Motor neuron (in vitro differentiated cells): ENCODE data around the gene OTOG. TPM values are rescaled to one million over a fixed set of nuclear protein-coding genes. Genes with fewer than 3 reads are reported as not detected.

Source experiments
- ATAC-seq, 8 experiments: fragments of 200-7000 bp; cut with Tn5 transposase; replicated peaks in 6 of 8; 2 replicates each; pipeline ENCODE4 v1.8.0; 2021; ENCODE audit warnings: mild to moderate bottlenecking in 8 of 8, moderate library complexity in 8 of 8
- H3K27ac ChIP-seq, 2 donors: fragments of 250-450 bp; sonication (Bioruptor Pico); 2 replicates each; pipeline ENCODE4 v1.9.0; 2021; ENCODE audit warnings: antibody characterized with exemption in 2 of 2, mild to moderate bottlenecking in 2 of 2, moderate library complexity in 1 of 2
- H3K4me1 ChIP-seq, 2 donors: fragments of 250-450 bp; sonication (Bioruptor Pico); replicated peaks in 1 of 2; 2 replicates each; pipeline ENCODE4 v1.6.1; 2021; ENCODE audit warnings: antibody characterized with exemption in 2 of 2, mild to moderate bottlenecking in 2 of 2, moderate library complexity in 1 of 2
- H3K4me3 ChIP-seq, 5 donors: fragments of 250-450 bp; sonication (Bioruptor Pico); 2 replicates each; pipeline ENCODE4 v1.9.0; 2021; ENCODE audit warnings: antibody characterized with exemption in 5 of 5, mild to moderate bottlenecking in 5 of 5, moderate library complexity in 4 of 5
- WGBS, 10 experiments: fragments of 450-650 bp; shearing (Covaris generic); methylation state at CpG; one replicate each; pipeline ENCODE4 v1.0.0; 2022; 5-methylcytosine and 5-hydroxymethylcytosine counted together
- in situ Hi-C, 9 experiments: fragments of 400-800 bp; cut with MboI; loops; one replicate each; pipeline ENCODE4 v1.15.0; 2021; ENCODE audit warnings: low sequenced_read_pairs in 9 of 9, low pct_unique_long_range_greater_than_20kb in 2 of 9; ENCODE audit not compliant: unreplicated experiment in 9 of 9
- total RNA-seq, 8 experiments: library from RNA; unstranded; fragments of 300-600 nt; gene quantifications; 2 replicates each; pipeline versions ENCODE4 v1.2.3 to v1.2.4, GENCODE V29; 2022

Gene OTOG
- total RNA-seq, 8 experiments from 2014 or later = 0.09 to 0.49 (median 0.14) TPM; not detected in 2

DNA sequence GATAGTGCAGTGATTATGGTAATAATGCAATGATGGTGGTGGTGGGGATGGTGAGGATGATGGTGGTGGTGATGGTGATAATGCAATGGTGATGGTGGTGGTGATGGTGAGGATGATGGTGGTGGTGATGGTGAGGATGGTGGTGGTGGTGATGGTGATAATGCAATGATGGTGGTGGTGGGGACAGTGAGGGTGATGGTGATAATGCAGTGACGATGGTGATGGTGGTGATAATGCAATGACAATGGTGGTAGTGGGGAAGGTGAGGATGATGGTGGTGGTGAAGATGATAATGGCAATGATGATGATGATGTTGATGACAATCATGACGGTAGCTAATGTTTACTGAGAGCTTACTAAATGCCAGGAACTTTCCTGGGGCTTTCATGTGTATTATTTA, 92.7 kb downstream of the OTOG start:
- ATAC-seq = no peak
- no peak overlapping the region for H3K4me3 ChIP-seq
- H3K27ac ChIP-seq = no peak overlapping the region
- in situ Hi-C loops = no loop called here
- WGBS, 10 experiments = 8 to 88% (median 49%) methylated on average over 1 to 2 of the region's 2 CpGs; no CpG with 5 or more reads in 2 of the 10 experiments
- no peaks in the 10 kb centered on the region for H3K4me1 ChIP-seq

DNA sequence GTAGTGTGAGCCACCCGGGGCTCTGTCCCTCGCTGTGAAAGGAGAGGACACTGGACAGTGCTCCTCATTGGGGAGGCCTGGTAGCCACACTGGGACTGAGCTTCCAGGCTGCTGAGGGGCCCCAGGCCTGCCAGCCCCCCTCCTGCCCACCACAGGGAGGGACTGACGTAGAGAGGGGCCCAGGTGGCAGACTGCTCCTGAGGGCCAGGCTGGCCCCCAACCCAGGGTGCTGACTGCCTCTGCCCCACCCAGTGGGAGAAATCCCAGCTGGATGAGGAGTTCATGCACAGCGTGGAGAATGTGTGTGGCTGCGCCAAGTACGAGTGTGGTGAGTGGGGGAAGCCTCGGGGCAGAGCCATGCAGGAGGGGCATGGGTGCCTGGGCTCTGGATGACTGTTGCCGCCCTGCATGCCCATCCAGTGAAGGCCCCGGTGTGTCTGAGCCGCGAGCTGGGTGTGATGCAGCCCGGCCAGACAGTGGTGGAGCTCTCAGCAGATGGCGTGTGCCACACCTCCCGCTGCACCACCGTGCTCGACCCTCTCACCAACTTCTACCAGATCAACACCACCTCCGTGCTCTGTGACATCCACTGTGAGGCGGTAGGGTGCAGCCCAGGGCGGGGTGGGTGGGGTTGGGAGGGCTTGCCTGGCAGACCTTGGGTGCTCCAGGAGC, 93.6 kb downstream of the OTOG start:
- WGBS, 10 experiments = 8 to 58% (median 40%) methylated on average over 2 to 5 of the region's 19 CpGs; no CpG with 5 or more reads in 7 of the 10 experiments
- H3K27ac ChIP-seq = no peak overlapping the region
- in situ Hi-C loops = no loop called here
- no peak for ATAC-seq
- H3K4me1 ChIP-seq = no peaks in the 10 kb centered on the region
- no peak overlapping the region for H3K4me3 ChIP-seq

DNA sequence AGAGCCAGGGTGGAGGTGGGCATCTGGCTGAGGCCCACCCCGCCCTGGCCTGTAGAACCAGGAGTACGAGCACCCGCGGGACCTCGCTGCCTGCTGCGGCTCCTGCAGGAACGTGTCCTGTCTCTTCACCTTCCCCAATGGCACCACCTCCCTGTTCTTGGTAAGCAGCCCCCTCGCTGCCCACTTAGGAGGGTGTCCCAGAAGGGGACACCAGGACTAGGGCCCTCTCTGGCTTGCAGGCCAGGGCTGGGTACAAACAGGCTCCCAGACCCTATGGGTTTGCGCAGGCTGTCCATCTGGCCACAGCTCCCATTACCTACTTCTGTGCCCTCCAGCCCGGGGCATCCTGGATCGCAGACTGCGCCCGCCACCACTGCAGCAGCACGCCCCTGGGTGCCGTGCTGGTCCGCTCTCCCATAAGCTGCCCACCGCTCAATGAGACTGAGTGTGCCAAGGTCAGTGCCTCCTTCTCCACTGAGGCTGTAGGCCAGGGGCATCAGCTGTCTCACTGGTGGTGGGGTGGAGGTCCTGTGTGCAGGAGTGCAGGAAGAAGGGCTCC, 94.8 kb downstream of the OTOG start:
- no peak overlapping the region for H3K4me3 ChIP-seq
- no peak overlapping the region for H3K27ac ChIP-seq
- WGBS, 10 experiments = 37 to 92% (median 64%) methylated on average over 1 to 8 of the region's 17 CpGs; no CpG with 5 or more reads in 4 of the 10 experiments
- ATAC-seq = no peak
- H3K4me1 ChIP-seq = no peaks in the 10 kb centered on the region
- in situ Hi-C loops = no loop called here

DNA sequence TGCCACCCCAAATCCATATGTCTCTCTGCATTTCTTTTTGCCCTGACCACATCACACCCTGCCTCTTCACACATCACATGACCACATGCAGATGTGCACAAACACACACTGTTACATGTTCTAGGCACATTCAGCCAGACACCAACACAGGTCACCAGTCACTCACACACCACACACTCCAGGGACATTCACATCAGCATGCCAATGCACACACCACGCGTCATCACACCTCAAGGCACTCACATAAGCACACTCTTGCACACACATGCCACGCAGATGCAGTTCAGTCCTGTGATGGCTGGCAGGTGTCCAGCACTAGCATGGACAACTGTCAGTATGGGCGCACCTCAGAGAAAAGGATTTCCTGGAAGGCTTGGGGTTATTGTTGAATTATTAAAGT, 95.3 kb downstream of the OTOG start:
- ATAC-seq = peak in 2 of 8 experiments; percentile 16 to 33
- WGBS, 10 experiments = 0 to 100% (median 67%) methylated on average over 1 to 2 of the region's 4 CpGs; no CpG with 5 or more reads in 4 of the 10 experiments
- H3K4me3 ChIP-seq = no peak overlapping the region
- in situ Hi-C loops = no loop called here
- no peak overlapping the region for H3K27ac ChIP-seq
- no peaks in the 10 kb centered on the region for H3K4me1 ChIP-seq

DNA sequence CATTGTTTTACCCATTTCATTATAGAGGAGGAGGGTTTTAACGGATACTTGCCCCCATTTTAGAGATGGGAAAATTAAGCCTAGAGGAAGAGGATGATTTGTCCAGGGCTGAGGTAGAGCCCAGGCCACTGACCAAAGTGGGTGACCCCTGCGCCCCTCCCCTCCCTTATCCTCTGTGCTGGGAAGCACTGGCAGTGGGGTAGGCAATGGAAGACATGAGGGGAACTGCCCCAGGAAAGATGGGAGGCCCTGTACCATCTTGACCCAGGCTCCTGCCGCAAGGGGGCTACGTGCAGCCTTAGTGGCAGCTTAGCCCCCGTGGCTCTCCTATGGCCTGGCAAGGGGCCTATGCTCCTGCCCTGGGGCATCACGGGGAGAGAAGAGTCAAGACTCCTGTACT, 95.9 kb downstream of the OTOG start:
- ATAC-seq = no peak
- H3K4me3 ChIP-seq = no peak overlapping the region
- no peak overlapping the region for H3K27ac ChIP-seq
- WGBS, 10 experiments = 48 to 100% (median 80%) methylated on average over 1 to 5 of the region's 6 CpGs; no CpG with 5 or more reads in 3 of the 10 experiments
- H3K4me1 ChIP-seq = no peaks in the 10 kb centered on the region
- in situ Hi-C loops = no loop called here

DNA sequence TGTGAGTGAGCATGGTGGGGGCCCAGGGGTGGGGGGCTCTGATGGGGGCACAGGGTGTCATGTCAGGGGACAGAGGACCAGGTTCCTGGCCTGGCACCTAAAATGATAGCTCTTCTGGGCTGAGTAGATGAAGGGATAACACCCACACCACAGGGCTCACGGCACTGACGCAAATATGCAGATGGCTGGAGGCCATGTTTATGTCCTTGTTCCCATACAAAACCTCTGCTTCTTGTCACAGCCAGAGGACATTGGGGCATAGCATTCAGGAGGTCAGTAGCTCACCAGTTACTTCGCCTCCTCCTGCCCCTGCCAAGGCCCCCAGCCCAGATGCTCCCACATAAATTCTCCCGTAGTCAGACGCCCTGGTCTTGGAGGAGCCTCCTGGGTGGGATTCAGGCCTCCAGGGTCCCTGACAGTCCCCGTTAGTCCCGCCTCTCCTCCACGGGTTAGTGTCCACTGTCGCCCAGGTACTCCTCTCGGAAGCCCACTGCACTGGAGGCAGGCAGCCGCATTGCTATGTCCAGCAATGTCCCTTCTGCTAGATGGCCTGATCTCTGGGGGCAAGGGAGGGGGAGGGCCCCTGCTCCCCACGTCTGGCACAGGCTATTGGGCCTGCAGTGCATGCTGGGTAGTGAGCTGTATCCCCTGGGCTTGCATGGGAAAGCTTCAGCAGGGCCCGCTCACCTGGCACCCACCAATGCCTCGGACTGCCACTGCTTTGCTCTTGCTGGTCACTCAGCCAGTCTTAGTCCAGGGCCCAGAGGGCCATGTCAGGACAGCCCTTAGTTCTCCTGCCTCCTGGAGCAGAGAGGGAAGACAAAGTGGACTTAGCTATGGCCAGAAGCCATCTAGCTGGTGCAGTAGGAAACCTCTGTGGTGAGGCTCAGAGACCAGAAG, 96.7 kb downstream of the OTOG start:
- in situ Hi-C loops = no loop called here
- H3K4me3 ChIP-seq = no peak overlapping the region
- no peaks in the 10 kb centered on the region for H3K4me1 ChIP-seq
- ATAC-seq = no peak
- 23 to 100% (median 50%) methylated on average over 1 to 6 of the region's 14 CpGs; no CpG with 5 or more reads in 5 of the 10 experiments for WGBS, 10 experiments
- no peak overlapping the region for H3K27ac ChIP-seq

DNA sequence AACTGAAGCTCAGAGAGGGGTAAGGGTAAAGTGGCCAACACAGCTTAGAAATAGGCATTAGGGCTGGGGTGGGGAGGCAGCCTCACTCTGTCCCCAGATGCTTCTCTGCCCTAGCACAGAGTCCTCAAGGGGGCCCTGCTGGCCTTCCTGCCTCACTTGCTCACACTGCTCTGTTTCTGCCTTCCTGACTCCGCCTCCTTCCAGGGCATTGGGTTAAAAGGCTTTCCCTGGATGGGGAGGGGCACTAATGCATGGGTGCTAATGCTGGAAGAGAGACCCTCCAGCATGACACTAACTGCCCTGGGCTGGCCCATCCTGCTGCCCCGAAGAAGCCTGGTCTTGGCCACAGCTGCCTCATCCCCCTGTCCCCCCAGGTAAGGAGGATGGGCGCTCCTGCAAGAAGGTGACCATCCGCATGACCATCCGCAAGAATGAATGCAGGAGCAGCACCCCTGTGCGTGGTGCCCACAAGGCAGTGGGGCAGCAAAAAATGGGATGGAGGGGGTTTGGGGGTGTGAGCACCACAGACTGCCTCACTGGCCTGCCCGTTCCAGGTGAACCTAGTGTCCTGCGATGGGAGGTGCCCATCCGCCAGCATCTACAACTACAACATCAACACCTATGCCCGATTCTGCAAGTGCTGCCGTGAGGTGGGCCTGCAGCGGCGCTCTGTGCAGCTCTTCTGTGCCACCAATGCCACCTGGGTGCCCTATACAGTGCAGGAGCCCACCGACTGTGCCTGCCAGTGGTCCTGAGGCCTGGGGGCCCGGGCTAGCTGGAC, 98.3 kb downstream of the OTOG start:
- in situ Hi-C loops = no loop called here
- no peak overlapping the region for H3K27ac ChIP-seq
- no peak for ATAC-seq
- H3K4me3 ChIP-seq = no peak overlapping the region
- WGBS, 10 experiments = 0 to 100% (median 46%) methylated on average over 1 to 2 of the region's 15 CpGs; no CpG with 5 or more reads in 6 of the 10 experiments
- H3K4me1 ChIP-seq = no peaks in the 10 kb centered on the region

DNA sequence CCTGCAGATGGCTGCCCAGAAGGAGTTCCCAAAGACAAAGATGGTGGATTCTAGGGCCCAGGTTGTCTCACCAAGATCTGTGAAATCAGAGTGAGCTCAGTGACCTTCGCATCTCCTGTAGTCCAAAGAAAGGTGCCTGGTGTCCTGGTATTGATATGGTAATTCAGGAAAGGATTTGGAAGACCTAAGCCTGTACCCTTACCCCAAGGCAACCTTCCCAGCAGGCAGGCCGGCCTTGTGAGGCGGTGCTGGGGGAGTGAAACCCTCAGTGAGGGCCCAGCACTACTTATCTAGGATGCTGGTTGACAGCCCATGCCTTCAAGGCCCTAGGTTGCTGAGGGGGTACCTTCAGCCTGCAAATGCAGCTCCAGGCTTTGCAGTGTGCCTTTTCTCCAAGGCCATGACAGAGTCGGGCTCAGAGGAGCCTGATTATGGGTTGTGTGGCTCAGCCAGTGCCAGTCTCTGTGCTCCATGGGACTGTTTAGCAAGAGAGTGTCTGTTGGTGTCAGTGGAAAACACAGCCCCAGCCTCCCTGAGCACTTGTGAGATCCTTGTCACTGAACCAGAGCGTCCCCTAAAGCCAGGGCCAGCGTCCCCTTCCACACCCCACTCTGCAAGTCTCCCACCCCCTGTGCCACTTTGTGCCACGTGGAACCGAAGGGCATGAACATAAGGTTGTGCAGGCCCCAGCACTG, 99.5 kb downstream of the OTOG start:
- Histone ChIP-seq H3K4me3 (no peak overlapping the region), H3K27ac (no peak overlapping the region), H3K4me1 (no peaks in the 10 kb centered on the region)
- 13 to 62% (median 20%) methylated on average over 1 to 7 of the region's 8 CpGs; no CpG with 5 or more reads in 5 of the 10 experiments for WGBS, 10 experiments
- in situ Hi-C loops = no loop called here
- no peak for ATAC-seq

DNA sequence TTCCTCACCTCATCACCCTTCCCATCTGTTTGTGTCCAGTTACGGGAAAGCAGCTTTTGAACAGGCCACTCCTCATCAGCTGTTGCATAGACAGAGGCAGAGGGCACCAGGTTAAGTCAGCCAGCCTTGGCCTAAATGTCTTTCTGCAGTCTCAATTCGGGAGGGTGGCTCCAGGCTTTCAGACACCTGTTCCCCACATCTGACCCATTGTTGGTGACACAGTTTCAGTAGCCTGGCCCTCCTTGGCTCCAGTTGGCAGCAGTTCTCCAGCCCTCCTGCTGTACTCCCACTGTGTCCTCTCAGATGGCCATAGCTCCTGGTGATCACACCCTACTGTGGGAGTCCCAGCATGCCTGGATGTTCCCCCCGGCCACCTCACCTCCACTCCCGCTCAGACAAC, 101.5 kb downstream of the OTOG start:
- no peak overlapping the region for H3K27ac ChIP-seq
- ATAC-seq = no peak

DNA sequence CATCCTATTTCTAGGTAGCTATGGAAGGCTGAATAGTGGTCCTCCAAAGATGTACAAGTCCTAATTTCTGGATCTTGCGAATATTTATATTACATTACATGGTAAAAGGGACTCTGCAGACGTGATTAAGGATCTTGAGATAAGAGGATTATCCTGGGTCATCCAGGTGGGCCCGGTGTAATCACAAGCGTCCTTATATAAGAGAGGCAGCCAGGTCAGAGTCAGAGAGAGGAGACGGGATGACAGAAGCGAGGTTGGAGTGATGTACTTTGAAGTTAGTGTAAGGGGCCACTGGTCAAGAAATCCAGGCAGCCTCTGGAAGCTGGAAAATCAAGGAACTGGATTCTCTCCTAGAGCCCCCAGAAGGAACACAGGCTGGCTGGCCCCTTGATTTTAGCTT, 102.2 kb downstream of the OTOG start:
- no peak for ATAC-seq
- in situ Hi-C loops = no loop called here
- 5 to 100% (median 51%) methylated on average over 1 to 6 of the region's 6 CpGs; no CpG with 5 or more reads in 2 of the 10 experiments for WGBS, 10 experiments
- Histone ChIP-seq H3K4me3 (no peak overlapping the region), H3K27ac (no peak overlapping the region), H3K4me1 (no peaks in the 10 kb centered on the region)

More for the DNA sequence above, 101.5 kb downstream of the OTOG start:
- in situ Hi-C loops = no loop called here
- 0 to 100% (median 41%) methylated on average over 1 to 2 of the region's 4 CpGs; no CpG with 5 or more reads in 2 of the 10 experiments for WGBS, 10 experiments
- Histone ChIP-seq H3K4me3 (no peak overlapping the region), H3K4me1 (no peaks in the 10 kb centered on the region)

DNA sequence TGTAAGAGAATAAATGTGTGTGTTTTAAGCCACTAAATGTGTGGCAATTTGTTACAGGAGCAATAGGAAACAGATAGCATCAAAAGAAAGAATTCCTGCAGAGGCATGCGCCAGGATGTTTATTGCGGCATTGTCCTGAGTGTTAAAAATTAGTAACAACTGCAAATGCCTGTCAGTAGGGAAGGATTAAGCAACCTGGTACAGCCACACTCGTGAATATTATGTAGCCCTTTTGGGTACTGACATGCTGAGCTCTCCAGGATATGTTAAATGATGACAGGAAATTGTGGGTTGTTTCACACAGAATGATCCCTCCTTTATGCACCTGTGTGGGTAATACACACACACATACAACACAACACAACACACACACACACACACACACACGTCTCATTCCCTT, 102.6 kb downstream of the OTOG start:
- in situ Hi-C loops = no loop called here
- Histone ChIP-seq H3K27ac (no peak overlapping the region), H3K4me1 (no peaks in the 10 kb centered on the region), H3K4me3 (no peak overlapping the region)
- 20 to 60% (median 38%) methylated on average over 1 to 4 of the region's 4 CpGs; no CpG with 5 or more reads in 3 of the 10 experiments for WGBS, 10 experiments
- ATAC-seq = no peak
